Activated CD4-positive, alpha-beta T cell treated with anti-CD3 and anti-CD28 coated beads, Interleukin-2, amount 50 U/mL, for 24 hours (primary cell): Measurements from ENCODE around the gene BTBD19.
"Not testable (repeated sequence)": the region's sequence is repeated elsewhere in the genome, so short reads cannot be mapped to it uniquely, and the experiment has no call there.

ENCODE experiments used
- DNase-seq, 2 donors: peaks; one replicate each; pipeline ENCODE4 v3.0.0-alpha.2; 2020; ENCODE audit warnings: low read depth in 1 of 2, low spot score in 1 of 2

Gene BTBD19, protein sequence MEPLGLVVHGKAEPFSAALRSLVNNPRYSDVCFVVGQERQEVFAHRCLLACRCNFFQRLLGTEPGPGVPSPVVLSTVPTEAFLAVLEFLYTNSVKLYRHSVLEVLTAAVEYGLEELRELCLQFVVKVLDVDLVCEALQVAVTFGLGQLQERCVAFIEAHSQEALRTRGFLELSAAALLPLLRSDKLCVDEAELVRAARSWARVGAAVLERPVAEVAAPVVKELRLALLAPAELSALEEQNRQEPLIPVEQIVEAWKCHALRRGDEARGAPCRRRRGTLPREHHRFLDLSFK

GRCh38 chr1:44808063-44808937 lies at the start of gene BTBD19:
TSS of gene BTBD19 (plus strand) at chr1:44808523. CDS start at chr1:44808821, 298 bp downstream.
- DNase-seq: peak; percentile 67 to 81

DNA sequence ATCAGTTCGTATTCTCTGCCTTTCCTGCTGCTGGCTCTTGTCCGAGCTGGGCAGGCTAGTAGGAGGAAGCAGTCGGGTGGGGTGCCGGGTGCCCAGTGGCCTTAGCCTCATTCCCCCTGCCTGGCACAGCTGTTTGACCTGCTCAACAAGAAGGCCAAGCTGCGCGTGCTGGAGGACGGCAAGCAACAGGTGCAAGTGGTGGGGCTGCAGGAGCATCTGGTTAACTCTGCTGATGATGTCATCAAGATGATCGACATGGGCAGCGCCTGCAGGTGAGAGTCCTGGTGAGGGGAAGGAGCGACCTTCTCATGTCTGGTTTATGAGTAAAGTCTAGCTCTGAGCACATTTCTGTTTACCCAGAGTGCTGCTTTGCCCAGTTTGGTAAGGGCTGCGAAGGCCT lies 49.2 kb upstream of the BTBD19 start:
- no peak for DNase-seq

GRCh38 chr1:44760876-44761275 lies 47.4 kb upstream of the BTBD19 start:
- DNase-seq: no peak

GRCh38 chr1:44766421-44766820 lies 41.9 kb upstream of the BTBD19 start:
- DNase-seq: not testable (repeated sequence)

GRCh38 chr1:44775078-44775929 lies 33.0 kb upstream of the BTBD19 start, which contains the start of gene RPS8:
TSS of gene RPS8 (plus strand) at chr1:44775540. CDS start at chr1:44775597, 57 bp downstream.
- DNase-seq: peak; percentile 85 to 92

- DNase-seq: no peak
Observed at GRCh38 chr1:44775930-44776729, 32.2 kb upstream of the BTBD19 start.

GRCh38 chr1:44776730-44777068 lies 31.6 kb upstream of the BTBD19 start:
- no peak for DNase-seq

DNA sequence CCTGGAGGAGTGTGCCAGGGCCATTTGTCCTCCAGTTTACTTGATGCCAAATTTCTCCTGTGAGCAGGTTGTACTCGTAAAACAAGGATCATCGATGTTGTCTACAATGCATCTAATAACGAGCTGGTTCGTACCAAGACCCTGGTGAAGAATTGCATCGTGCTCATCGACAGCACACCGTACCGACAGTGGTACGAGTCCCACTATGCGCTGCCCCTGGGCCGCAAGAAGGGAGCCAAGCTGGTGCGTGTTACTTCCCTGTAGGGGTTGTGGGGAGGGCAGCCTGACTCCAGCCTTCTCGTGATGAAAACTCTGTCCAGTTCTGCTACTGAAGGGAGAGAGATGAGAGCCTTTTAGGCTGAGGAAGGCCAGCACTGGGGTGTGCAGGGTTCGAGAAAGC lies 30.8 kb upstream of the BTBD19 start:
- no peak for DNase-seq

DNA sequence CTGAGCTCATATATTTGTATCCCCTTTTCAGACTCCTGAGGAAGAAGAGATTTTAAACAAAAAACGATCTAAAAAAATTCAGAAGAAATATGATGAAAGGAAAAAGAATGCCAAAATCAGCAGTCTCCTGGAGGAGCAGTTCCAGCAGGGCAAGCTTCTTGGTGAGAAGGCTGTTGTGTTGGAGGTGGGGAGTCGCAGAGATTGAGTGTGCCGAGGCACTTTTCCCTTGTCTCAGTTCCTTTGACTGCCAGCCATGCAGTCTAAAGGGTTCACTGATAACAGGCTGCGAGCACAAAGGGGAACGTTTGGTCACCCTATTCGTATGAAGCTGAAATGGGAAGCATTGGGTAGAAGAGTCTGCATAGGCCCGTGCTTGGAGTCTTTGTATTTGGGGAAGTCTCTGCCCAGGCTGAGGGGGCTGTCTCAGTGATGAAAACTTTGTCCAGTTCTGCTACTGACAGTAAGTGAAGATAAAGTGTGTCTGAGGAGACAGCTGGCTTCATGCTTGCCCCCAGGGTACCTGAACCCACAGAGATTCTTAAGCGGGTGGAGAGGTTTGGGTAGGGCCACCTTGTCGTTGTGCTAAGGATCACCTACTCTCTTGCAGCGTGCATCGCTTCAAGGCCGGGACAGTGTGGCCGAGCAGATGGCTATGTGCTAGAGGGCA lies 30.2 kb upstream of the BTBD19 start:
- no peak for DNase-seq

- no peak for DNase-seq
Observed at GRCh38 chr1:44778705-44779576, 29.4 kb upstream of the BTBD19 start.

- no peak for DNase-seq
Observed at GRCh38 chr1:44780583-44781121, 27.7 kb upstream of the BTBD19 start.

- DNase-seq: no peak
Observed at GRCh38 chr1:44783697-44784093, 24.6 kb upstream of the BTBD19 start.

GRCh38 chr1:44784094-44785028 lies 24.0 kb upstream of the BTBD19 start:
- no peak for DNase-seq

- DNase-seq: no peak
Observed at GRCh38 chr1:44785029-44785380, 23.3 kb upstream of the BTBD19 start.

GRCh38 chr1:44785501-44786137 lies 22.7 kb upstream of the BTBD19 start:
- DNase-seq: no peak

- DNase-seq: peak; percentile 62 to 76
Observed at GRCh38 chr1:44786138-44786840, 22.0 kb upstream of the BTBD19 start.
